ENCODE results near the gene TACSTD2. TPM values are rescaled to one million over a fixed set of nuclear protein-coding genes. Genes with fewer than 3 reads are reported as not detected.
A peak's percentile ranks its signal among the peaks of the same experiment; 100 is the strongest.
"Not testable (repeated sequence)": the region's sequence is repeated elsewhere in the genome, so short reads cannot be mapped to it uniquely, and the experiment has no call there.

The TACSTD2 gene
- total RNA-seq, 1 experiment from 2014 or later, result not detected

DNA sequence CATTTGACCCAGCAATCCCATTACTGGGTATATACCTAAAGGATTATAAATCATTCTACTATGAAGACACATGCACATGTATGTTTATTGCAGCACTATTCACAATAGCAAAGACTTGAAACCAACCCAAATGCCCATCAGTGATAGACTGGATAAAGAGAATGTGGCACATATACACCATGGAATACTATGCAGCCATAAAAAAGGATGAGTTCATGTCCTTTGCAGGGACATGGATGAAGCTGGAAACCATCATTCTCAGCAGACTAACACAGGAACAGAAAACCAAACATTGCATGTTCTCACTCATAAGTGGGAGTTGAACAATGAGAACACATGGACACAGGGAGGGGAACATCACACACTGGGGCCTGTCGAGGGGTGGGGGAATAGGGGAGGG lies 13.3 kb downstream of the TACSTD2 start:
- DNase-seq (ENCODE audit: low spot score), result not testable (repeated sequence)

DNA sequence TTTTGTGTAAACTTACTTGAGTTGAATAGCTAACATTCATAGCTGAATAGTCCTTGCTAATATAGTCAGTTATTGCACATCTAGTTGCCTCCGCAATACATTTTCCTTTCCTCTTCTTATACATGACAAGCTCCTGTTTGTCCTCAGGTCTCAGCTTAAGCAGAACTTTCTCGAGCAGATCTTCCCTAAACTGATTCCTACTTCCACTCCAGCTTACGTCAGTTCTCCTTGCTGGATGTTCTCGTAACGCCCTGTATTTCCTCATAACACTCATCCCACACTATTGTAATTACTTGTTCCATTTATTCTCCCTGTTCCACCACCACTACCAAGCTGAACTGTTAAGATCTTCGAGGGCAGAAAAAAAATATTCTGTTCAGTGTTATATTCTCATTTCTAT lies 15.4 kb downstream of the TACSTD2 start:
- DNase-seq (ENCODE audit: low spot score), result no peak

DNA sequence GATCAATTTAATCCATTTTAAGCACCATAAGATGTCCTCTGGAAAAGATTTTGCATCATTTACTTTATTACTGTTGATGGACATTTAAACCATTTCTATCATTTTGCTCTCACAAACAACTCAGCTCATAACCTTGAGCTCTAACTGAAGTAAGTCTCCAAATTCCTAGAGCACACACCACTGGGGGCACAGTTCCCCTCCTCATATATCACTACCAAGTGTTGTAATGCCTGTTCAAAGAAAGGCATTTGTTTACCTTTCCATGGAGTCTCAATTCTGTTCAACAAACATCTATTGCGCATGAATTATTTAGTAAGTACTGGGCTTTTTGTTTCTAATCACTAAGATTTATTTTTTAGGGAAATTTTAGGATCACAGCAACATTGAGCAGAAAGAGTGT lies 21.7 kb downstream of the TACSTD2 start:
- DNase-seq (ENCODE audit: low spot score), result no peak

DNA sequence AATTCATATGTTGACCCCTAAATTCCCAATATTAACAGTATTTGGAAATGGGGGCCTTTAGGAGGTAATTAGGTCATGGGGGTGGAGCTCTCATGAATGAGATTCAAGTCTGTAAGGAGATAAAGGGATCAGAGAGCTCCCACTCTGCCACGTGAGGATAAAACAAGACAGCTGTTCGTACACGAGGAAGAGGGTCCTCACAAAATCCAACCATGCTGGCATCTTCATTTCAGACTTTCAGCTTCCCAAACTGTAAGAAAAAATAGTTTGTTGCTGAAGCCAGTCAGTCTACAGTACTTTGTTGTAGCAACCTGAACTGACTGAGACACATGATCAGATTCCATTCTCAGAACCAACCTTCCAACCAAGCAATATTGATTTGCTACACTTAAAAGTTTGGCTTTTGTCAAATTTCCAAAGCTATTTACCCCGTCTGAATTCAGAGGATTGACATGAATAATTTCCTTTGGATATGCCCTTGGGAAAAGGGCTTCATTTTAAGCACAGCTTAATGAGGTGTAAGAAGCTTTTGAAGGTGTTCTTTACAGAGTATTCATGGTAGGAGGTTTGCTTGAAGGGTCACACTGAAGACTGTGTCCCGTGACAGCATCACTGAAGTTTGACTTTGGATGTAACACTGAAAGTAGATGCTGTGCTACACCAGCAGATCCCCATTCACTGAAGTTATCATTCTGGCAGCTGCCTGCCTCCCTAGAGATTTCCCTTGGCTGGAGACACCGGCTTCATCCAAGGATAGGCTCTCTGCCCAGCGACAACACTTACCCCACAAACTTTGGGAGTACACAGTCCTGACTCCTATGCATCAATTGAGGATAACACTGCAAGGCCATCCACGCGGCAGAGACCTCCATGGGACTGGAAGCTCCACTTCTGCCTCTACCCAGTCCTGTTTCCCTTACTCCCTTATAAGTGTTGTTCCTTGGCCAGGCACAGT lies 25.6 kb downstream of the TACSTD2 start:
- no peak for DNase-seq (ENCODE audit: low spot score)

DNA sequence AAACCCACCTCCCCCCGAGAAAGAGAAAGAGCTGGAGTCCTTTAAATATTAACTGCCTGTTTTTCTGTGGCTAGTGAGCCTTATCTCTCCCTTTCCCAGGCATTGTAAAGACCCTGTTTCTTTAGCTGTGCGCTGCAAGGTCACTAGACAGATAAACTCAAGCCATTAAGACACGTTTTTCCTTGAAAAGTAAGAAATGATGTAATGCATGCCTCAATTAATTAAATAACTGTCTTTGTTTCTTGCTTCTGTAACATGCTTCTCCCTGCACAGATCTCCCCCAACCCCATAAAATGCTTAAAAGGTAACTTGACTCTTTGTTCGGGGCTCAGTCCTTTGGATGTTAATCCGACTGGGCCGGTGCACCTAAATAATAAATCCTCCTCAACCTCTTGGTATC lies 27.8 kb downstream of the TACSTD2 start:
- DNase-seq (ENCODE audit: low spot score), result not testable (repeated sequence)

DNA sequence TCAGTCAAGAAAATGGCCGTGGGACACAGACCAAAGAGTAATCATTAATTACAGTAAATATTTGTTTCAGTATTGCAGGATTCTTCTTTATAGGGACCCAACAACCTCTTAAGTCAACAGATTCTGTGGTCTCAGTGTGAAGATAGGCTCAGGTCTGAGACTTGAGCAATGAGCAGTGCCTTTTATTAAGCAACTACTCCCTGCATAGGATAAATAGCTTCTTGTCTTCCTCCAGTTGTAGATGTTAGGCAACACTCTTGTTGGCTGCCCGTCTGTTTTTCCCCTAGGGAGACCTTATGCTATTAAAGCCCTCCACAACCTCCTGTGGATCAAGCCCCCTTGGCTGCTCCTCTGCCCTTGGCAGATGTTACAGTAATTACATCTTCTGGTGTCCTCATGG lies 28.7 kb downstream of the TACSTD2 start:
- DNase-seq (ENCODE audit: low spot score), result no peak

DNA sequence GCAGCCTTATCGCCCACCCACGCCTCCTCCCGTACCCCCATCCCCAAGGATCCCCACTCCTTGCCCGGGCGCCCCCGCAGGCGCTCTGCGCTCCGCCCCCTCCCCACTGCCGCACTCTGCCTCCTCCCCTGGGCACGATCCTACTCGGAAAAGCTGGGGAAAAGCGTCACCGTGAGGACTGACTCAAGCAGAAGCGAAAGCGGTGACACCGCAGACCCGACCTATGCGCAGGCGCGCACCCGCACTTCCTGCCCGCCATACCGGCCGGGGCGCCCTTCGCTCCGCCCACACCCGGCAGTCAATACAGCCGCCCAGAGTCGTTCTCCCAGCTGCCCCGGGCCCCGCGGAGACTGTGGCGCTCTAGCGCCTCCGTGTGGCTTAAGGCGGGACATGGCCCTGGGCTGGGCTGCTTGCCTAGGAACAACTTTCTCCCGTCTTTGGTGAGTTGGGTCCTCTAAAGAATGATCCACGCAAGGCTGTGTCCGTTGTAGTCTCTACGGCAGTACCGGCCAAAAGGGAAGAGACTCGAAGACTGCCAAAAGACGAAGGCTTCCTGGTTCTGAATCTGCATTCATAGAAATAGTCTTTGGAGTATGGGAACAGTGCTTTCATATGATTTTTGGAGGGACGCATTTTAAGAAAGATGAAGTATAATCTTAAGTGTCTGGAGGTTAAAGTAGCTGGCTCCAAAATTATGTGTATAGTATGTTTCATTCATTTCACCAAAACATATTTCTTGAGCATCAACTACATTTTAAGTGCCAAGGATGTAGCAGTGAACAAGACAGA lies 30.3 kb downstream of the TACSTD2 start, which contains the start of gene OMA1:
OMA1 (minus strand) TSS at position 207 of the 789 bp plus-strand sequence. CDS start 7,432 bp downstream, outside the sequence.
- peak; percentile 93 for DNase-seq (ENCODE audit: low spot score)

DNA sequence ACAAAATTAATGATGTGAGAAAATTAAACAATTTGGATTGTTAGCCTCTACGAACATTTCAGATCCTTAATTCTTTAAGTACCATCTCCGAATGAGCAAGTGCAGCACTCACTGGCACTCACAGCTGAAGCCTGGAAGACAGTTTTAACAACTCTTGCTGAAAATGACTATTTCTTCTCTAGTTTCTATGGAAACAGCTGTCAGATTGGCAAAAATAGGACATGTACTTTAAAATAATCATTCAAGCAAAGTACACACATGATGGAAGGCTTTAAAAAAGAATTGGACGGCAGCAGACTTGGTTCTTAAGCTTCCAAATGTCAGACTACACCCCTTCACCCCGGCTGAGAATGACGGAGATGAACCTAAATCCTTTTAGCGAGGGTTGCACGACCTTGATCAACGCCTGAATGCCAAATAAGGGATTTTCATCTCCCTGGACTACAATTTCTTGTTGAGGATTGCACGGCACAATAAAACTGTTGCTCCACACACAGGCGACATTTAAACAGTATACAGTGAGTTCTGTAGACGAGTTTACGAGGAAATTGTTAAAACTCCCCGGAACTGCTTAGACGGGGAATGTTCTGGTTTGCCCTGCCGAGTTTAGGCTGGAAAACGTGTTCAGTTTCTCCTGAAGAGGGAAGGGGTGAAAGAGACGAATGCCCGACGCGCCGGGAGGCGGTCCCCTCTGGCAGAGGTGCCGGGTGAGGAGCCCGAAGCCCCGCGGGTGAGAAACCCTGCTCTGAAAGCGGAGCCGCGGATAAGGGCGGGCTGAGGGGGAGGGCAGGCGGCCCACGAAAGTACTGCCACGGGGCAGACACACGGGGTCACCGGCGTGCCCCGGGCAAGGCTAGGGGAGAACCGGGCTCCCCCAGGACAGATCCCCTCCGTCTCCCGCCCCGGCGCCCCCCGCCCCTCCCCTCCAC lies 31.2 kb downstream of the TACSTD2 start:
- DNase-seq (ENCODE audit: low spot score), result peak; percentile 24

DNA sequence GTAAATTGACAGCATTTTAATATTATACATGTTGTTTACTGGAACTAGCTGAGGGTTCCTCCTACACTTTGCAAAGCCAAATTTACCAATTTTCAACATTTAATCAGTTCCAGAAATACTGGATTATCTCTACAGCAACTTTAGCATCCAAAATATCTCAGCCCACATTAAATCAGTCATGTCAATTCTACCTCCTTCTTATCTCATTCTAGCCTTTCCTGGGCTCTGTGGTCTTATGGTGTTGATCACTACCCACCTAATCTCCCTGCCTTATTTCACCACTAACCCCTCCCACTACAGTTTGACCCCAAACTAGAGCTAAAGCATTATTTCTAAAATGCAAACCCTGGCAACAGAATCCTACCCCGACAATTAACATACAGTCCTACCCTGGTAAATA lies 33.8 kb downstream of the TACSTD2 start:
- DNase-seq (ENCODE audit: low spot score), result no peak

DNA sequence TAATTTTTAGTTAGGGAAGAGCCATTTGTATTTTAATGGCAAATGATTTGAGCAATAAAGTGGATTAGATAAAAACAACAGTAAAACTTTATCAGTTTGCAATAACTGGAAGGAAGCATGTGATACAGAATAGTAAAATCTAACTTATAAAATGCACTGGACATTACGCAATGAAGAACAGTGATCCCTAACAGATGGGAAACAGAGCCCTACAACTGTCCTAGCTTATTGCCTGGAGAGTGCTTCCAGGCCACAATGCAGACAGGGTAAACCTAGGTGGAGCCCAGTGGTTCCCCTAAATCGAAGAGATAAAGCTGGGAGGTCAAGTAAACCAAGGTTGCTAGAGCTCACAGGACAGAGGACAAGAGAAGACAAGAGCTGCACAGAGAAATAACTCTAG lies 37.5 kb downstream of the TACSTD2 start:
- no peak for DNase-seq (ENCODE audit: low spot score)

DNA sequence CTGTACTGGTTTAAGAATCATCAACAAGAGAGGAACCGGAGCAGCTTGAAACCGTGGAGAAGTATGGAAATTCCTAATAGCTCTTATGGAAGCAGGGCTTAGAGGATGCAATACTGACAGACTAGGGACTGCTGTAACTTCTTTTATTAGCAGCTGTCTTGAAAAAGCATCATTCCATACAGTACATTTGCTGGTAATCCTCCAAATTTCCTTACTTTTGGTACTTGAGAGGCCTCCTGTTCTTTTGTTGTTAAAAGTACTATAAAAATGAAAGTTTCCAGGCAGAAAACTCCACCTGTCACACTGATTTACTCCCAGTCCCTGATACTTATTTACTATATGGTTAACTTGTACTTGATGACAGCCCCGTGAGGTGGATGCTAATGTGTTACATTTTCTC lies 38.2 kb downstream of the TACSTD2 start:
- no peak for DNase-seq (ENCODE audit: low spot score)

DNA sequence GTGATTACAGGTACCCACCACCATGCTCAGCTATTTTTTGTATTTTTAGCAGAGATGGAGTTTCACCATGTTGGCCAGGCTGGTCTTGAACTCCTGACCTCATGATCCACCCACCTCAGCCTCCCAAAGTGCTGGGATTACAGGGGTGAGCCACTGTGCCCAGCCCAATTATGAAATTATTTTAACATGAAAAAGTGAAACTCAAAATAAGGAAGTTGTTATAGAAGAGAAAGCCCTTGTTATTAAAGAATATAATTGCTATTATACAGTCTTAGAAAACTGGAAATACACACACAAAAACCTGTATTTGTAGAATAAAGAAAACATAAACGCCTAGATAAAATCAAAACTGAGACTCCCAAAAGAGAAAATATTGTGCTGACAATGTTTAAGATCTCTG lies 45.2 kb downstream of the TACSTD2 start:
- DNase-seq (ENCODE audit: low spot score), result not testable (repeated sequence)

DNA sequence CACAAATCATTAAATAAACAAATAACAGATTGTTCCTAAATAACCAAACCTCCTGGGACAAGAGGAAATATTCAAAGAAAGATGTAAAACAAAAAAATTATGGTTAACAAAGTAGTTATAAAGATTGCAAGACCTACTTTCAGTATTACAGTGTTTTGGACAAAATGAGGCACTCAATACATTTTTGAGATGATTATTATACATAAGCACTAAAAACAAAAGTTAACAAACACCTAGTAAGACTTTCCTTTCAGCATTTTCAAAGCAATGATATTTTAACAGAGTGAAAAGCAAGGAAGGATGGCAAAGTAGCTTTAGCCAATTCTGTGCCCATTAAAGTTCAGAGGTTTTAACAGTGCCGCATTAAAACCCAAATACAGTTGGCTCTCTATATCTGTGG lies 47.8 kb downstream of the TACSTD2 start:
- no peak for DNase-seq (ENCODE audit: low spot score)

DNA sequence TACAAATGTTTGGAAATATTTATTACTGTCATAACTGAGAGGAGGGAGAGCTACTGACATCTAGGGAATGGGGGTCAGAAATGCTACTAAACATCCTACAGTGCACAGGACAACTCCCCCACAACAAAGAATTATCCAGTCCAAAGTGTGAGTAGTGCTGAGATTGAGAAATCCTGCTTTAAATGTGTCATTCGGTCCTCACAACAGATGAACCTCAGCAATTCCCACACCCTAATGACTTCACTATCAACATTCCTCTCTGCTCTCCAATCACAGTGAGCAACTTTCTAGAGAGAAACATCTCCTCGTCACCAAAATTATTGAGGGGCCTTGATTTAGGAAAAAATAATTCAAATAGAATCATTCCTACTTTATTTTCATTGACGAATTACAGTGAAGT lies 48.5 kb downstream of the TACSTD2 start:
- peak; percentile 11 for DNase-seq (ENCODE audit: low spot score)

Other genes starting within 250 kb of the TACSTD2 start
- gene OMA1, start 30.5 kb downstream of the TACSTD2 start, total RNA-seq (2014; rRNA removed; shearing (Covaris generic)), result 13.6 and 20.4 TPM in 2 replicates
- gene MYSM1, start 122.8 kb upstream of the TACSTD2 start, total RNA-seq (2014; rRNA removed; shearing (Covaris generic)), result 7.5 and 17.6 TPM in 2 replicates
- gene JUN, start 206.8 kb upstream of the TACSTD2 start, total RNA-seq (2014; rRNA removed; shearing (Covaris generic)), result 73.6 and 82.2 TPM in 2 replicates

All from A172 (cell line).